Measurements from ENCODE around the gene MMUT.

GRCh38 chr6:49406250-49406970 lies 56.6 kb downstream of the MMUT start:
- no peak for TF ChIP-seq CTCF (conservative IDR thresholded peaks at IDR 0.05; ENCODE audit: low read depth in 2 of 2)
- no peak for TF ChIP-seq POLR2AphosphoS5 (IDR thresholded peaks at IDR 0.05; ENCODE audit: low read depth)
- no peak for TF ChIP-seq EZH2 (IDR thresholded peaks at IDR 0.05; ENCODE audit: low read depth, unreplicated experiment)
- no peak for TF ChIP-seq CREB1 (CRISPR knock-in tag; IDR thresholded peaks at IDR 0.05; ENCODE audit: low read depth)
- TF ChIP-seq REST (IDR thresholded peaks at IDR 0.05; ENCODE audit: unreplicated experiment) = no peak
- no peak for TF ChIP-seq EZH2phosphoT487 (IDR thresholded peaks at IDR 0.05; ENCODE audit: unreplicated experiment)
- TF ChIP-seq ZNF331 (CRISPR knock-in tag; IDR thresholded peaks at IDR 0.05; ENCODE audit: low read depth) = no peak
- TF ChIP-seq JUNB (IDR thresholded peaks at IDR 0.05; ENCODE audit: unreplicated experiment) = no peak
- TF ChIP-seq ETS1 (IDR thresholded peaks at IDR 0.05) = no peak
- no peak for TF ChIP-seq ZNF462 (CRISPR knock-in tag; IDR thresholded peaks at IDR 0.05)
- TF ChIP-seq STAT1 (IDR thresholded peaks at IDR 0.05; ENCODE audit: unreplicated experiment) = no peak
- TF ChIP-seq NANOG (IDR thresholded peaks at IDR 0.05; ENCODE audit: borderline replicate concordance) = no peak
- no peak for TF ChIP-seq ZNF114 (CRISPR knock-in tag; IDR thresholded peaks at IDR 0.05)

Measured in GM23338 (cell line).